Endothelial cell of hepatic sinusoid (primary cell): Measurements from ENCODE around the gene MOB3B.

Source experiments
- in situ Hi-C: cut with HindIII; loops from 2 replicates; pipeline ENCODE4 v1.10.0; 2017; ENCODE audit warnings: low sequenced_read_pairs

The MOB3B gene

GRCh38 chr9:27529316-27530278 is at the start of gene MOB3B:
Gene MOB3B (minus strand): TSS chr9:27529814. CDS start chr9:27455550, 74,264 bp downstream.
- in situ Hi-C loops = loop anchor here (5.0 kb wide), 2 partner anchors 38 to 192 kb away; no protein-coding TSS in a partner anchor

GRCh38 chr9:27573634-27574590 is 44.3 kb upstream of the MOB3B start:
- in situ Hi-C loops = no loop called here

- in situ Hi-C loops = no loop called here
Observed at GRCh38 chr9:27572918-27573633, 43.5 kb upstream of the MOB3B start, which contains the start of gene C9orf72. Gene C9orf72 (minus strand): TSS chr9:27573481. CDS start chr9:27567120, 6,361 bp downstream.

GRCh38 chr9:27572566-27572917 is 42.9 kb upstream of the MOB3B start:
- in situ Hi-C loops = no loop called here

DNA sequence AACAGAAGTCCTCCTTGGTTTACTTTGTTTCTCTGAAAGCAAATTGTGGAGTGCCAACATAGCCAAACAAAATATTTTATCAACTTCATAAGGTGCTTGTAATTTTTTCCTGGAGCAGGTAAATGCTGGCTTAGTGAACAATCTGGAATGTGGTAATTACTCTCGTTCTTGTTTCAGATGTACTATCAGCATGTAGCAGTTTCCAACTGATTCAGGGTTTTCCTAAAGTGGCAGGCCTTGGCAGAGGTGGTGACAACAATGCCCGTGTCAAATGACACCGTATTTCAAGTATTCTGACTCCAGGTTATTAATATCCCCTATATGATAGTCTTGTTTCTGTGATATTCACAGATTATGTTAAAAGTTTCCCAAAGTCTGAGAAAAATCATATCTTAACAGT is 42.4 kb upstream of the MOB3B start:
- in situ Hi-C loops = no loop called here

DNA sequence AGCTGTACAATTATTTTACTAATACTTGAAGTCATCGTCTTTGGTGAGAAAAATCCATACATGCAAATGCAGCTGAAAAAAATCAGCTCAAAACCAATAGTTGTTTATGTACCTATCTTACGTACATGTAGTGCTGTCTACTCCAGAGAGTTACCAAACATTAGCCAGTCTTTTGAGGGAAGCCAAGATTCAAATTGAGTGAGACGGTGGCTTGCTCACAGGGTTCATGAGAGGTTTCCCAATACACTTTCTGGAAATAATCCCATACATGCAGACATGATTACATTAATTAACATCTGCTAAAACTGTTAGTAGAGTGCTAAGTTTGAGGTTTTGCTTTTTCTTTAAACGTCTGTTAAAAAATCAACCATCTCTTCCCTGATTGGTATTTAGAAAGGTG is 41.4 kb upstream of the MOB3B start:
- in situ Hi-C loops = no loop called here

GRCh38 chr9:27569406-27569805 is 39.8 kb upstream of the MOB3B start:
- in situ Hi-C loops = loop anchor here (5.0 kb wide), 1 partner anchor 42 kb away; the partner anchor contains the start of gene MOB3B

DNA sequence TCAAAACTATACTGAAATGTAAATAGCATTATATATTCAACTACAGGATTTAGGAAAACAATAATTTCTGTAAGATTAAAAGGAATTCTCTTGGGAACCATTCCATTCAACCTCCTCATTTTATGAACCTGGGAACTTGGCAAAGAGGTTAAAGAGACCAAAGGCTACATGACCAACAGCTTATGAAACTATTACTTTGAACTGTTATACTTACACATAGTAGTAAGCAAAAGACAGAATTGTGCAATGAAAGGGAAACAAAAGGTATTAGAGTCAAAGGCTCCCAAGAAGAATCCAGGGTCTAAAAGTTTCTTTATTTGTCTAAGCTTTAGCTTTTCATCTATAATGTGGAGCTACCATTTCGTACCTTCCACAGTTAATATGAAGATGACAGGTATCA is 36.5 kb upstream of the MOB3B start:
- in situ Hi-C loops = loop anchor here (5.0 kb wide), 1 partner anchor 39 kb away; the partner anchor contains the start of gene MOB3B

DNA sequence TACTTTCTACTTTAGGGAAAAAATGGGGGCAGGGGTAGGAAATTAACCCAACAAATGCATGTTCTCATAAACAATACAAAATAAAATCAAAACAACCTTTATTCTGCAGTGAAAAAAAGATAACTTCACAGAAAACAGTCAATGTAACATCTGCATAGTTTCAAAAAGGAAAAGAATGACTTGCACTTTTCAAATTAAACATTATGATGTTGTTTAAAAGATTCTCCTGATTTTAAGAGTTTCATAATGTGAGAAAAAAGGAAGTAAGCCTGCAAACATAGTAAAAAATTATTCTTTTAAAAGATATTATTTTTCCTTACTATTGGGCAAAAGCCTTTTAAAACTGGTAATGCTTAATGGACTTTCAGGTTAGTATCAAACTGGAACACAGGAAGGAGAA is 36.1 kb upstream of the MOB3B start:
- in situ Hi-C loops = loop anchor here (5.0 kb wide), 1 partner anchor 38 kb away; the partner anchor contains the start of gene MOB3B

- in situ Hi-C loops = loop anchor here (5.0 kb wide), 1 partner anchor 37 kb away; the partner anchor contains the start of gene MOB3B
Observed at GRCh38 chr9:27564670-27565069, 35.1 kb upstream of the MOB3B start.

DNA sequence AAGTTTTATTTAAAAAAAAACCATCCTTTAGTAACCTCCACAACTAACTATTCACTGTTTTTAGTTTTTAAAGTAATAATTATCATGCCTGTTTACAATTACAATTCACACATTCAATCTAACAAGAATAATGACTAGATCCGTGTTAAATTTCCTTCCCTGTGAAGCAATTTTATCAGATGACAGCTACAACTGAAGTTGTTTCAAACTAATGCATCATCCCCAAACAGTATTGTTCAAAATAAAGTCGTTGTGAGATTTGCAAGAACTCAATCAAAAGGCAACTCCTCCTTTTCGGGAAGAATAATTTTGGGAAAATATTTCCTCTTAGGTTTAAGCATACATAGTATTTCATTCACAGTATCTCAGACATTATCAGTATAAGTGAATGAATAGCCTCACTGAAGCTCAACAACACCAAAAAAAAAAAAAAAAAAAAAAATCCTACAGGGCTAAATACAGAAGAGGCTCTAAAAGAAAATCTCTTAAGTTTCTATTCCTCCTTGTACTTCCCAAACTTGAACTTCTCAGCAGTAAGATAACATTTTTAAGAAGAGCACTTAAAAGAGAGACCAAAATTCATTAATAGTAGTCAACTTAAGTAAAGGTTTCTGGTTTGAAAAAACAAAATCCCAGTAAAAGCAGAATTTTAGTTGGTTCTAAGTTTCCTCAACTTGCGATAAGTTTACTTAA is 34.3 kb upstream of the MOB3B start:
- in situ Hi-C loops = no loop called here

- in situ Hi-C loops = no loop called here
Observed at GRCh38 chr9:27561685-27562084, 32.1 kb upstream of the MOB3B start.

DNA sequence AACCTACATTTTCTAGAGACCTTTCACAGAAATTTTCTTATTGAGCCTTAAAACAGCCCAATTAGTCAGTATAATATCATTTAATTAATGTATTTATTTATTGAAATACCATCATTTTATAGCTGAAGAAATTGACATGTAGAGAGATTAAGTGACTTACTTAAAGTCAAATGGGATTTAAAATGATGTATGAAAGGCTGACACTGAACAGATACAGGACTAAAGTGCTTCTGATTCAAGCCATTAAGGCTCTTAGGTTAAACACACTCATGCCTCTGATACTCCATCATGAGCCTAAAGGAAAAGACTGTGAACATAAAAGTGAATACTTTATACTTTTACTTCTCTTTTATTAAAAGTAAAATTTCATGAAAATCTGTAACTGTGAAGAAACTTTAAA is 30.8 kb upstream of the MOB3B start:
- in situ Hi-C loops = no loop called here

GRCh38 chr9:27558307-27558706 is 28.7 kb upstream of the MOB3B start:
- in situ Hi-C loops = no loop called here

- in situ Hi-C loops = no loop called here
Observed at GRCh38 chr9:27556470-27556869, 26.9 kb upstream of the MOB3B start.

DNA sequence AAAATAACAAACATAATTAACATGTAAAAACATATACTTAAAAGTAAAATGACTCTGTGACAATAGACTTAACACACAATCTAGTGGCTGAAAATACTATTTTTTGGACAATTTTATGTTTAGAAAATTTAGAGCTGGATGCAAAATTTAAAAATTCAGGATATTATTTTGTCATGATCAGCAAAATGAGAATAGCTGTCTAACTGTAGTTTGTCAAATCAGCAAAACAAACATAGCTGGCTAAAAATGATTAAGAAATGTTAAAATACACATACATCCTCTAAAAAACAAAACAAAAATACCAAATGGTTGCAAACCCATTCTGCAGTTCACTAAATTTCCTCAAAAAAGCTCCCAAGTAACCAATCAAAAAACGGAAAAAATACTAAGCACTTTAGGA is 25.1 kb upstream of the MOB3B start:
- in situ Hi-C loops = no loop called here

DNA sequence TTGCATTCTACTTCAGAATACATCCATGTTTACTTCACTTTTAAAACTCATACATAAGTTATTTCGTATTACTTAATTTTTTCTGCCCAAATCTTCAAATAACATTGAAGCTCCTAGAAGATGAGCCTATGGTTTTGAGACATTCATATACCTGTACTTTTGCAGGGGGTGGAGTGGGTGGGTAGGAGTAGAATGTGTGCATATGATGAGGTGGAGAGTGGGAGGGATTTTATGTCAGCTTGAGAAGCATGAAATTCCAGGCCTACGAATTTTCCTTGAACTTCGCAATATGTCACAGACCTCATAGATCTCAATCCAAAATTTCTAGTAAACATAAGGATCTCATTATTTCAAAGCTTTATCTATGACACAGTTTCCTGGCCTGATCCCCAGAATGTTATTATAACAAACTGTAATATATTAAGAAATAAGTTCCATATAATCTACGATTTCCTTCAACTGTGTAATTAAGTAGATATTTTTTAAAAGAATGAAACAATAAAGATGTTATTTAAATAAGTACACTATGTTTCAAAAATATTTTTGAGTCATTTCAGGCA is 19.7 kb upstream of the MOB3B start:
- in situ Hi-C loops = no loop called here

GRCh38 chr9:27548055-27548741 is 18.6 kb upstream of the MOB3B start:
- in situ Hi-C loops = no loop called here

DNA sequence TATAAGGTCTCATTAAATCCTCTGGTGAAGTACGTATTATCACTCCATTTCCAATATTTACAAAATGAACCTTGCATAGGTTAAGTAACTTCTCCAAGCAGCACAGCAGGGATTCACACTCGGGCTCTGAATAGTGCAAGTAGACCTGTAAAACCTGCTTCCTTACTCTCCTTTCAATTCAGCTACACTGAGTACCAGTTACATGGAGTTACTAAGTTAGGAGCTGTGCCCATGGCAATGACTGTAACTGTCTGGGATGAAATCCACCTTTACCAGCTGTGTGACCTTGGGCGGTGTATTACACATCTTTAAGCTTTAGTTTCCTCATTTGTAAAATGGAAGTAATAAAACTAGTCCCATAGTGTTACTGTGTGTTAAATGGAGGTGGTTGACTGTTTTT is 15.9 kb upstream of the MOB3B start:
- in situ Hi-C loops = no loop called here
